ENCODE data around the gene RIC3.

The RIC3 gene

DNA sequence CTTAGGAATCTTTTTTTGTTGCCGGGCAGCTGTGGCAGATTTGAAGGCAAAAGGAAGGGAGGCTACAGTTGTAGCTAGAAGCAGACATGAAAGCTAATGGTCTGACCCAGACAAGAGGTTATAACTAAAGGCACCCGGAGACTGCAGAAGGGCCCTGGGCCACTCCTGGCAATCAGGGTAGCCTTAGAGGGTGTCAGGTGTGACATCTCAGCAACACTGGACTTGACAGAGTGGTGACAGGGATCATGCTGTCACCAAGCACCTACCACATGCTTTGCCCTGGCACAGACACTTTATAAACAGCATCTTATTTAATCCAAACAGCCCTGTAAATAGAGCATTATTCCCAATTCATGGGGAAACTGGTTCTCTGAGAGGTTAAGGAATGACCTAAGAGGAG is 62.1 kb downstream of the RIC3 start:
- Histone ChIP-seq H3K4me1 (ENCODE audit: insufficient read depth, low read length) (no peaks in the 10 kb centered on the region), H3K9me3 (ENCODE audit: insufficient read depth, low read length, severe bottlenecking) (no peaks in the 10 kb centered on the region), H3K27me3 (ENCODE audit: insufficient read depth, low read length, poor library complexity) (peaks cover 19% of the 10 kb centered on the region), H4K20me1 (ENCODE audit: insufficient read depth, low read length) (no peaks in the 10 kb centered on the region), H3K9ac (ENCODE audit: low read depth, low read length) (no peak overlapping the region), H3K36me3 (ENCODE audit: insufficient read depth, low read length) (no peaks in the 10 kb centered on the region), H3K4me2 (ENCODE audit: insufficient read depth, low read length) (no peak overlapping the region), H3K79me2 (ENCODE audit: insufficient read depth, low read length) (no peaks in the 10 kb centered on the region), H3K27ac (ENCODE audit: low read length) (no peak overlapping the region), H3K4me3 (ENCODE audit: low read depth in 1 of 2, low read length in 2 of 2) (no peak overlapping the region), H2AFZ (ENCODE audit: low read depth, low read length) (no peak overlapping the region)
- DNase-seq (no peak), ATAC-seq (ENCODE audit: insufficient read depth, low read depth) (no peak)
- no peak for TF ChIP-seq EZH2 (IDR thresholded peaks at IDR 0.05; ENCODE audit: borderline replicate concordance, low read depth, low read length, severe bottlenecking)
- TF ChIP-seq, protein P1, sequence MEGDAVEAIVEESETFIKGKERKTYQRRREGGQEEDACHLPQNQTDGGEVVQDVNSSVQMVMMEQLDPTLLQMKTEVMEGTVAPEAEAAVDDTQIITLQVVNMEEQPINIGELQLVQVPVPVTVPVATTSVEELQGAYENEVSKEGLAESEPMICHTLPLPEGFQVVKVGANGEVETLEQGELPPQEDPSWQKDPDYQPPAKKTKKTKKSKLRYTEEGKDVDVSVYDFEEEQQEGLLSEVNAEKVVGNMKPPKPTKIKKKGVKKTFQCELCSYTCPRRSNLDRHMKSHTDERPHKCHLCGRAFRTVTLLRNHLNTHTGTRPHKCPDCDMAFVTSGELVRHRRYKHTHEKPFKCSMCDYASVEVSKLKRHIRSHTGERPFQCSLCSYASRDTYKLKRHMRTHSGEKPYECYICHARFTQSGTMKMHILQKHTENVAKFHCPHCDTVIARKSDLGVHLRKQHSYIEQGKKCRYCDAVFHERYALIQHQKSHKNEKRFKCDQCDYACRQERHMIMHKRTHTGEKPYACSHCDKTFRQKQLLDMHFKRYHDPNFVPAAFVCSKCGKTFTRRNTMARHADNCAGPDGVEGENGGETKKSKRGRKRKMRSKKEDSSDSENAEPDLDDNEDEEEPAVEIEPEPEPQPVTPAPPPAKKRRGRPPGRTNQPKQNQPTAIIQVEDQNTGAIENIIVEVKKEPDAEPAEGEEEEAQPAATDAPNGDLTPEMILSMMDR (IDR thresholded peaks at IDR 0.05; ENCODE audit: borderline replicate concordance, extremely low read depth, low read length, poor library complexity, severe bottlenecking): no peak

DNA sequence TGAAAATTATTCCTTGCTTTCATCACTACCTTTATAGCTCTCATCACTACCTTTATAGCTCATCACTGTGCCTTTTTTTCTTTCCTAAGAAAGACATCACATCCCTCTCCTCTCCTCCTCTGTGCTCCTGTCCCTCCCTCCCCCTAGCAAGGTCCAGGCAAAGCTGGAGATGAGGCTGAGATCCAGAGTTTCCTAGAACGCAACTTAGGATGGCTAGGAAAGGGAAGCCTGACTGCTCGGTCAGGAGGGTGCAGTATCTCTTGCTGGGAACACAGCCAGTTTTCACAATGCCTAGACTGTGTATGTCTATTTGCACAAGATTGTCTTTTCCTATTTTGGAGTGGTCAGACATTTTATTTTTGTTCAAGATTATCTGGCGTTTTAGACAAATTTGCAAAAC is 63.2 kb downstream of the RIC3 start:
- Histone ChIP-seq H3K4me2 (ENCODE audit: insufficient read depth, low read length) (no peak overlapping the region), H2AFZ (ENCODE audit: low read depth, low read length) (no peak overlapping the region), H3K4me1 (ENCODE audit: insufficient read depth, low read length) (no peaks in the 10 kb centered on the region), H3K36me3 (ENCODE audit: insufficient read depth, low read length) (no peaks in the 10 kb centered on the region), H3K9me3 (ENCODE audit: insufficient read depth, low read length, severe bottlenecking) (no peaks in the 10 kb centered on the region), H3K27ac (ENCODE audit: low read length) (no peak overlapping the region), H3K4me3 (ENCODE audit: low read depth in 1 of 2, low read length in 2 of 2) (no peak overlapping the region), H3K9ac (ENCODE audit: low read depth, low read length) (no peak overlapping the region), H4K20me1 (ENCODE audit: insufficient read depth, low read length) (no peaks in the 10 kb centered on the region), H3K27me3 (ENCODE audit: insufficient read depth, low read length, poor library complexity) (peaks cover 19% of the 10 kb centered on the region), H3K79me2 (ENCODE audit: insufficient read depth, low read length) (no peaks in the 10 kb centered on the region)
- DNase-seq (no peak), ATAC-seq (ENCODE audit: insufficient read depth, low read depth) (no peak)
- TF ChIP-seq EZH2 (IDR thresholded peaks at IDR 0.05; ENCODE audit: borderline replicate concordance, low read depth, low read length, severe bottlenecking): no peak
- TF ChIP-seq, protein P1 (IDR thresholded peaks at IDR 0.05; ENCODE audit: borderline replicate concordance, extremely low read depth, low read length, poor library complexity, severe bottlenecking): no peak

DNA sequence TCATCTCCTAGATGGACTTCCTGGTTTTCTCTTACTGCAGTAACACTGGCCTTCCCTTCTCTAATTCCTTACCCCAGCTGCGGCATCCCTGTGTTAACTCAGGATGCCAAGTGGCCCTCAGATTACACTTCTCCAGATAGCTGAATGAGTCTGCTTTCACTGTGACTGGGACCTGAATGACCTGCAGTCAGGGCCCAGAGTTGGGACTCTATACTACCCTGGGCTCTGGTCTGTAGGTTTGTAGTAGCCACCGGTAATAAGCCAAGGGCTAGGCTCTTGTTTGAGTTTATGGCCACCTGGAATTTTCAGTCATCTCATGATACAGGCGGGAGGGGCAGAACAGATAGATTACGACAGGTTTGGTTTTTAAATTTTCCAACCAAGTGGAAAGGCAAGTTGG is 63.7 kb downstream of the RIC3 start:
- Histone ChIP-seq H3K27ac (ENCODE audit: low read length) (no peak overlapping the region), H4K20me1 (ENCODE audit: insufficient read depth, low read length) (no peaks in the 10 kb centered on the region), H3K36me3 (ENCODE audit: insufficient read depth, low read length) (no peaks in the 10 kb centered on the region), H3K4me2 (ENCODE audit: insufficient read depth, low read length) (no peak overlapping the region), H3K27me3 (ENCODE audit: insufficient read depth, low read length, poor library complexity) (peaks cover 15% of the 10 kb centered on the region), H3K79me2 (ENCODE audit: insufficient read depth, low read length) (no peaks in the 10 kb centered on the region), H3K4me3 (ENCODE audit: low read depth in 1 of 2, low read length in 2 of 2) (no peak overlapping the region), H2AFZ (ENCODE audit: low read depth, low read length) (no peak overlapping the region), H3K4me1 (ENCODE audit: insufficient read depth, low read length) (no peaks in the 10 kb centered on the region), H3K9ac (ENCODE audit: low read depth, low read length) (no peak overlapping the region), H3K9me3 (ENCODE audit: insufficient read depth, low read length, severe bottlenecking) (no peaks in the 10 kb centered on the region)
- TF ChIP-seq EZH2 (IDR thresholded peaks at IDR 0.05; ENCODE audit: borderline replicate concordance, low read depth, low read length, severe bottlenecking): no peak
- TF ChIP-seq, protein P1 (IDR thresholded peaks at IDR 0.05; ENCODE audit: borderline replicate concordance, extremely low read depth, low read length, poor library complexity, severe bottlenecking): no peak
- DNase-seq: no peak
- ATAC-seq (ENCODE audit: insufficient read depth, low read depth): no peak

DNA sequence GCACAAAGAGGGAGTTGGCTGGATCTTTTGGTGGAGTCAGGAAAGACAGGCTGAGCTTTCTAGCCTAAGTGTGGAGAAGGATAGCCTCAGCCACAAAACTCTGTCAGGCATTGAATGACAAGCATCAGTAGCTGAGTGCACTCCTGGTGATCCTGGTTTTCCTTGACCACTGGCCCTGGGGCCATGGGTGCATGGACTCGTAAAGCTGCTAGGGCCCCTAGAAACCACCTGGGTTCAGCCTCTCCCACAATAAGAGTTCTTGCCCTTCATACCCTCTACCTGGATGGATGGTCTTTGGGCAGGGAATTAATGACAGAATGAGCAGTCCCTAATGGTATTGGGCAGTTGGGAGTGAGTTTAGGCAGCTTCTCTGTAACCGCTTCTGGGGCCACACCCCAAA is 64.9 kb downstream of the RIC3 start:
- Histone ChIP-seq H2AFZ (ENCODE audit: low read depth, low read length) (no peak overlapping the region), H3K4me2 (ENCODE audit: insufficient read depth, low read length) (no peak overlapping the region), H3K9ac (ENCODE audit: low read depth, low read length) (no peak overlapping the region), H3K4me3 (ENCODE audit: low read depth in 1 of 2, low read length in 2 of 2) (no peak overlapping the region), H3K36me3 (ENCODE audit: insufficient read depth, low read length) (no peaks in the 10 kb centered on the region), H3K27ac (ENCODE audit: low read length) (no peak overlapping the region), H3K9me3 (ENCODE audit: insufficient read depth, low read length, severe bottlenecking) (no peaks in the 10 kb centered on the region), H3K79me2 (ENCODE audit: insufficient read depth, low read length) (no peaks in the 10 kb centered on the region), H3K4me1 (ENCODE audit: insufficient read depth, low read length) (no peaks in the 10 kb centered on the region), H3K27me3 (ENCODE audit: insufficient read depth, low read length, poor library complexity) (peaks cover 6% of the 10 kb centered on the region), H4K20me1 (ENCODE audit: insufficient read depth, low read length) (no peaks in the 10 kb centered on the region; the same call in 1 of the 2 replicates)
- TF ChIP-seq, protein P1 (IDR thresholded peaks at IDR 0.05; ENCODE audit: borderline replicate concordance, extremely low read depth, low read length, poor library complexity, severe bottlenecking): no peak
- ATAC-seq (ENCODE audit: insufficient read depth, low read depth) (no peak), DNase-seq (no peak)

Measured in DND-41 (cell line).